Measurements from ENCODE around the gene ASRGL1. TPM values are rescaled to one million over a fixed set of nuclear protein-coding genes. Genes with fewer than 3 reads are reported as not detected.

The ASRGL1 gene
- total RNA-seq, 6 donors from 2014 or later: 31.2 to 82.8 (median 49.3) TPM

DNA sequence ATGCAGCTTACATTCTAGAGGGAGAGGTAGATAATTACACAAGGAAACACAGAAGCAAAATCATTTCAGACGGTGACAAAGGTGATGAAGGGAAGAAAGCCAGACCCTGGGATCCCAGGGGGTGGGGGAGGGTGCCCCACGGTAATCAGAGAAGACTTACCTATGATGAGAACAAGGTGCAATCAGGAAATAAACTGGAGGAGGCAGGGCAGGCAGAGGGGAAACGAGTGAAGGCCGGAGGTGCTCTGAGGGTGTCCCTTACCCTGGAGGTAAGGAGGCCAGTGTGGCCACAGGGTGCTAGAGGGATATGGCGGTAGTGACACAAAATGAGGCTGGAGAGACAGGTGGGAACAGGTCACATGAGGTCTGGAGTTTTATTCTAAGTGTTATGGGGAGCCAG is 67.7 kb downstream of the ASRGL1 start:
- DNase-seq (no peak), ATAC-seq (ENCODE audit: low FRiP score in 2 of 2) (no peak)
- WGBS, 2 donors: 85 to 86% methylated on average over 5 of the region's 5 CpGs
- Histone ChIP-seq H3K27me3 (no peaks in the 10 kb centered on the region), H3K9me3 (no peaks in the 10 kb centered on the region), H3K36me3 (no peaks in the 10 kb centered on the region), H3K4me3 (no peak overlapping the region), H3K4me1 (peaks cover 22 to 29% (median 26%) of the 10 kb centered on the region in 4 donors), H3K27ac (no peak overlapping the region)
- TF ChIP-seq POLR2A (IDR thresholded peaks at IDR 0.05): no peak
- no peak for TF ChIP-seq EP300 (IDR thresholded peaks at IDR 0.05)
- TF ChIP-seq POLR2AphosphoS5 (IDR thresholded peaks at IDR 0.05): no peak
- no peak for TF ChIP-seq CTCF (IDR thresholded peaks at IDR 0.05)

DNA sequence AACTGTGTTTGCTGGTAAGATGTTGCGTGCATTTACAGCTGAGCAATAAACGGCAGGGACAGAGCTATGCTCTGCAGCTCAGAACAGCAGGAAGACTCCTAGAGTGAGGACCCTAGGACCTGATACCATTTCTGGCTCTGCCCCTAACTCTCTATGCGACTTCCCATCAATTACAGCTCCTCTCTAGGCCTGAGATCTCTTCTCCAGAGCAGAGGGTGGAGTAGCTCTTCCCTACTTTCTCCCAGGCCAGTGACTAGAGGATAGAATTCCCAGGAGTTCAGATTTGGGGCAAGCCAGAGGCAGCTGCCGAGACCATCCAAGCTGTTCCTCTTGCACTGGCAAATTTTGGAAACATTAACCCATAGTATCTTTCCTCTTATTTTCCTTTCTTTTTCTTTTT is 68.8 kb downstream of the ASRGL1 start:
- Histone ChIP-seq H3K9me3 (no peaks in the 10 kb centered on the region), H3K27me3 (no peaks in the 10 kb centered on the region), H3K4me3 (no peak overlapping the region), H3K27ac (no peak overlapping the region), H3K4me1 (peaks cover 15 to 19% (median 18%) of the 10 kb centered on the region in 4 donors), H3K36me3 (no peaks in the 10 kb centered on the region)
- 66 to 73% methylated on average over 4 of the region's 4 CpGs for WGBS, 2 donors
- TF ChIP-seq EP300 (IDR thresholded peaks at IDR 0.05) (no peak), CTCF (IDR thresholded peaks at IDR 0.05) (no peak), POLR2AphosphoS5 (IDR thresholded peaks at IDR 0.05) (no peak), POLR2A (IDR thresholded peaks at IDR 0.05) (no peak)
- no peak for DNase-seq
- no peak for ATAC-seq (ENCODE audit: low FRiP score in 2 of 2)

- H3K4me3 ChIP-seq: no peak overlapping the region
- WGBS, 2 donors: 91 to 92% methylated on average over 8 of the region's 8 CpGs
Observed at GRCh38 chr11:62409831-62410230, 72.6 kb downstream of the ASRGL1 start.

GRCh38 chr11:62410972-62411371 is 73.7 kb downstream of the ASRGL1 start:
- no peaks in the 10 kb centered on the region for H3K27me3 ChIP-seq
- no peak for TF ChIP-seq EP300 (IDR thresholded peaks at IDR 0.05)
- no peak for TF ChIP-seq CTCF (IDR thresholded peaks at IDR 0.05)
- TF ChIP-seq POLR2A (IDR thresholded peaks at IDR 0.05): no peak
- no peak for TF ChIP-seq POLR2AphosphoS5 (IDR thresholded peaks at IDR 0.05)
- no peak overlapping the region for H3K4me3 ChIP-seq
- H3K4me1 ChIP-seq: no peaks in the 10 kb centered on the region
- no peaks in the 10 kb centered on the region for H3K9me3 ChIP-seq
- 83 to 92% methylated on average over 4 to 8 of the region's 8 CpGs for WGBS, 2 donors
- ATAC-seq (ENCODE audit: low FRiP score in 2 of 2) (no peak), DNase-seq (no peak)
- H3K27ac ChIP-seq: no peak overlapping the region
- no peaks in the 10 kb centered on the region for H3K36me3 ChIP-seq

More at GRCh38 chr11:62409831-62410230, 72.6 kb downstream of the ASRGL1 start:
- H3K27me3 ChIP-seq: no peaks in the 10 kb centered on the region
- DNase-seq: no peak
- H3K27ac ChIP-seq: no peak overlapping the region
- no peaks in the 10 kb centered on the region for H3K36me3 ChIP-seq
- no peaks in the 10 kb centered on the region for H3K4me1 ChIP-seq
- TF ChIP-seq POLR2AphosphoS5 (IDR thresholded peaks at IDR 0.05): no peak
- no peak for TF ChIP-seq POLR2A (IDR thresholded peaks at IDR 0.05)
- TF ChIP-seq EP300 (IDR thresholded peaks at IDR 0.05): no peak
- TF ChIP-seq CTCF (IDR thresholded peaks at IDR 0.05): no peak
- no peak for ATAC-seq (ENCODE audit: low FRiP score in 2 of 2)
- H3K9me3 ChIP-seq: no peaks in the 10 kb centered on the region

- Histone ChIP-seq H3K4me1 (no peaks in the 10 kb centered on the region), H3K4me3 (no peak overlapping the region), H3K36me3 (no peaks in the 10 kb centered on the region), H3K27ac (no peak overlapping the region), H3K27me3 (no peaks in the 10 kb centered on the region), H3K9me3 (no peaks in the 10 kb centered on the region)
- ATAC-seq (ENCODE audit: low FRiP score in 2 of 2) (no peak), DNase-seq (no peak)
- WGBS, 2 donors: 83 to 91% methylated on average over 3 to 5 of the region's 5 CpGs
- TF ChIP-seq POLR2AphosphoS5 (IDR thresholded peaks at IDR 0.05): no peak
- TF ChIP-seq CTCF (IDR thresholded peaks at IDR 0.05): no peak
- no peak for TF ChIP-seq EP300 (IDR thresholded peaks at IDR 0.05)
- TF ChIP-seq POLR2A (IDR thresholded peaks at IDR 0.05): no peak
Observed at GRCh38 chr11:62411524-62411923, 74.3 kb downstream of the ASRGL1 start.

All from upper lobe of left lung (tissue), 6 donors.